ENCODE measurements around the gene TICAM2.

DNA sequence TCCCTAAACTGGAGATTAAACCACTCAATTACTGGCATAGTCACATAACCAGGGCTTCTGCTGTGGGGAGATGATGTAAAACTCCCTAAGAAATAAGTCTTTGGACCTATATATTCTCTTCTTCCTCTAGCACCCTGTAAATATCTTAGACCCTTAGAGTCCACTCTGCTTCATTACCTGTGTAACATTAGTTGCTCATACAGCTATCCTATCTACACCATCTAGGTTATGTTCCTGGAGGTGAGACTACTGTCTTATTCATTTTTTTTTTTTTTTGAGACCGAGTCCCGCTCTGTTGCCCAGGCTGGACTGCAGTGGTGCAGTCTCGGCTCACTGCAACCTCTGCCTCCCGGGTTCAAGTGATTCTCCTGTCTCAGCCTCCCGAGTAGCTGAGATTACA is 9.6 kb upstream of the TICAM2 start:
- TF ChIP-seq POLR2A (IDR thresholded peaks at IDR 0.05; ENCODE audit: low read length) (no peak), GATA1 (IDR thresholded peaks at IDR 0.05; ENCODE audit: low read depth, low read length) (no peak)

Data from erythroblast (primary cell).